ENCODE results near the gene TMEM74B.

- TF ChIP-seq CDX4 (CRISPR knock-in tag; IDR thresholded peaks at IDR 0.05; ENCODE audit: borderline replicate concordance) (no peak), ATF6 (CRISPR knock-in tag; IDR thresholded peaks at IDR 0.05) (no peak), ATF1 (CRISPR knock-in tag; IDR thresholded peaks at IDR 0.05) (no peak), ESRRA (CRISPR knock-in tag; IDR thresholded peaks at IDR 0.05; ENCODE audit: borderline replicate concordance) (no peak), SMAD3 (CRISPR knock-in tag; IDR thresholded peaks at IDR 0.05; ENCODE audit: borderline replicate concordance) (no peak), CTCF (IDR thresholded peaks at IDR 0.05) (no peak), ZNF121 (CRISPR knock-in tag; IDR thresholded peaks at IDR 0.05) (no peak), ATF2 (CRISPR knock-in tag; IDR thresholded peaks at IDR 0.05; ENCODE audit: borderline replicate concordance, low read depth) (no peak), IRF1 (CRISPR knock-in tag; IDR thresholded peaks at IDR 0.05) (no peak), MYBL2 (CRISPR knock-in tag; IDR thresholded peaks at IDR 0.05) (no peak), CREM (CRISPR knock-in tag; IDR thresholded peaks at IDR 0.05) (no peak), IRF2 (CRISPR knock-in tag; IDR thresholded peaks at IDR 0.05; ENCODE audit: borderline replicate concordance, low read depth) (no peak), CREB1 (CRISPR knock-in tag; IDR thresholded peaks at IDR 0.05) (no peak), ZMAT4 (CRISPR knock-in tag; IDR thresholded peaks at IDR 0.05) (no peak)
Observed at GRCh38 chr20:1164871-1165270, 19.9 kb downstream of the TMEM74B start.

All from WTC11 (cell line).